Umbilical cord (tissue), 2 donors: ENCODE data around the gene GPANK1. TPM values are rescaled to one million over a fixed set of nuclear protein-coding genes. Genes with fewer than 3 reads are reported as not detected.

ENCODE experiments used
- DNase-seq: peaks from one replicate; pipeline ENCODE4 v3.0.0-alpha.2; 2015; ENCODE audit warnings: low spot score
- total RNA-seq: library from RNA; depleted of rRNA; stranded (reverse); fragments of >200 nt; gene quantifications from one replicate; pipeline ENCODE4 v1.2.3, GENCODE V29; 2014; ENCODE audit warnings: low replicate concordance; ENCODE audit not compliant: insufficient read depth

Gene GPANK1
- total RNA-seq, 1 donor from 2014 or later: 9.6 TPM

GRCh38 chr6:31663126-31663960 lies 1.5 kb downstream of the GPANK1 start:
- DNase-seq: no peak

- DNase-seq: no peak
Observed at GRCh38 chr6:31662124-31662723, 2.6 kb downstream of the GPANK1 start.

GRCh38 chr6:31661262-31662123 lies 3.3 kb downstream of the GPANK1 start:
- DNase-seq: no peak

GRCh38 chr6:31660381-31661261 lies 4.2 kb downstream of the GPANK1 start, which contains the start of gene C6orf47:
TSS of gene C6orf47 (minus strand) at chr6:31660778. CDS start at chr6:31659947, 831 bp downstream.
- peak; percentile 91 for DNase-seq

- peak; percentile 35 for DNase-seq
Observed at GRCh38 chr6:31659649-31660380, 5.0 kb downstream of the GPANK1 start.

GRCh38 chr6:31658983-31659648 lies 5.7 kb downstream of the GPANK1 start:
- DNase-seq: no peak

GRCh38 chr6:31658158-31658688 lies 6.6 kb downstream of the GPANK1 start:
- no peak for DNase-seq

GRCh38 chr6:31657406-31658157 lies 7.2 kb downstream of the GPANK1 start:
- no peak for DNase-seq

- no peak for DNase-seq
Observed at GRCh38 chr6:31655349-31656237, 9.2 kb downstream of the GPANK1 start, which contains the start of gene APOM. TSS of gene APOM (plus strand) at chr6:31655894. CDS start at chr6:31655967, 73 bp downstream.

- DNase-seq: no peak
Observed at GRCh38 chr6:31654574-31655348, 10.0 kb downstream of the GPANK1 start.

- DNase-seq: no peak
Observed at GRCh38 chr6:31652925-31653724, 11.7 kb downstream of the GPANK1 start.

- DNase-seq: peak; percentile 73
Observed at GRCh38 chr6:31651602-31652191, 13.1 kb downstream of the GPANK1 start.

GRCh38 chr6:31645325-31645724 lies 19.5 kb downstream of the GPANK1 start:
- DNase-seq: no peak

- DNase-seq: no peak
Observed at GRCh38 chr6:31643818-31644454, 20.9 kb downstream of the GPANK1 start.
